Left hindlimb (tissue), 1 donor: ENCODE data around the gene CD63.

Experiments
- DNase-seq: peaks from one replicate; pipeline ENCODE4 v3.0.0-alpha.2; 2018

The CD63 gene

GRCh38 chr12:55720071-55720564 lies 8.7 kb downstream of the CD63 start, which contains the start of gene RDH5:
Gene RDH5 (plus strand): TSS chr12:55720393. CDS start chr12:55721185, 792 bp downstream.
- DNase-seq: peak; percentile 80

GRCh38 chr12:55719371-55719770 lies 9.4 kb downstream of the CD63 start:
- DNase-seq: peak; percentile 19

- peak; percentile 61 for DNase-seq
Measured at GRCh38 chr12:55718624-55719275, 10.1 kb downstream of the CD63 start.

- peak; percentile 63 for DNase-seq
Measured at GRCh38 chr12:55718015-55718414, 10.8 kb downstream of the CD63 start.

- DNase-seq: peak; percentile 49
Measured at GRCh38 chr12:55717011-55718007, 11.5 kb downstream of the CD63 start.

GRCh38 chr12:55716582-55716957 lies 12.2 kb downstream of the CD63 start:
- no peak for DNase-seq

- DNase-seq: peak; percentile 94
Measured at GRCh38 chr12:55715833-55716581, 12.8 kb downstream of the CD63 start, which contains the start of gene BLOC1S1. Gene BLOC1S1 (plus strand): TSS chr12:55716046. CDS start chr12:55716052, 6 bp downstream.

GRCh38 chr12:55715169-55715764 lies 13.5 kb downstream of the CD63 start:
- no peak for DNase-seq

- no peak for DNase-seq
Measured at GRCh38 chr12:55713721-55714120, 15.1 kb downstream of the CD63 start.

GRCh38 chr12:55712700-55713415 lies 16.0 kb downstream of the CD63 start:
- peak; percentile 11 for DNase-seq

GRCh38 chr12:55711786-55712553 lies 16.8 kb downstream of the CD63 start:
- DNase-seq: peak; percentile 42

GRCh38 chr12:55708695-55709233 lies 20.0 kb downstream of the CD63 start:
- peak; percentile 32 for DNase-seq

GRCh38 chr12:55707841-55708694 lies 20.7 kb downstream of the CD63 start, which contains the start of gene ITGA7:
Gene ITGA7 (minus strand): TSS chr12:55707904. CDS start chr12:55707682, 222 bp downstream.
- DNase-seq: peak; percentile 81

GRCh38 chr12:55707219-55707671 lies 21.6 kb downstream of the CD63 start:
- DNase-seq: peak; percentile 25

- no peak for DNase-seq
Measured at GRCh38 chr12:55706568-55707218, 22.1 kb downstream of the CD63 start.

GRCh38 chr12:55705782-55706402 lies 22.9 kb downstream of the CD63 start:
- peak; percentile 15 for DNase-seq

- no peak for DNase-seq
Measured at GRCh38 chr12:55704824-55705718, 23.7 kb downstream of the CD63 start.
